ENCODE data around the gene CHST3.
A peak's percentile ranks its signal among the peaks of the same experiment; 100 is the strongest.

CHST3 gene

DNA sequence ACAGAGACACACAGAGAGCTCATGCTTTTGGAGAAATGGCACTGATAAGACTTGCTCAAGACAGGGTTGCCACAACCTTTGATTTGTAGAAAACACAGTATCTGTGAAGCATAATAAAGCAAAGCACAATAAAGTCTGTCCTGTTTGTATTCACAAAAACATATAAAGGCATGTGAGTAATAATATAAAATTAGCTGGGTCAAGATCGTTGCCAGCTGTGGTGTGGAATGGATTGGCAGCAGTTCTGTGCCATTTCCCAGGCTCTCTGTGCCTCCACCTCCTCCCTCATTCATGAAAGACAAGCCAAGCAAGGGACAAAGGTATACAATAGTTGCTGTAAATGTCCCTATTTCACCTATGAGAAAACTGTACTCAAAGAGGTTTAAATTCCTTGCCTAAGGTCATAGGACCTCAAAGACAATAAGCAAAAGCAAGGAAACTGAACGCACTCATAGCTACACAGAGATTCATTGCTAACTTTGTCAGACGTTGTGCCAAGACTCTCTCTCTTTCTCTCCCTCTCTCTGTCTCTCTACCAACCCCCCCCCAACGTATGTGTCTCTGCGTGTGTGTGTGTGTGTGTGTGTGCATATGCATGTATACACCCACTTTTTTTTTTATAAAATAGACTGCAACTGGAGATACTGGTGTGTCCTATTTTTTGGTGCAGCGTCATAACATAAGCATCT lies 31.8 kb downstream of the CHST3 start:
- DNase-seq: no peak

DNA sequence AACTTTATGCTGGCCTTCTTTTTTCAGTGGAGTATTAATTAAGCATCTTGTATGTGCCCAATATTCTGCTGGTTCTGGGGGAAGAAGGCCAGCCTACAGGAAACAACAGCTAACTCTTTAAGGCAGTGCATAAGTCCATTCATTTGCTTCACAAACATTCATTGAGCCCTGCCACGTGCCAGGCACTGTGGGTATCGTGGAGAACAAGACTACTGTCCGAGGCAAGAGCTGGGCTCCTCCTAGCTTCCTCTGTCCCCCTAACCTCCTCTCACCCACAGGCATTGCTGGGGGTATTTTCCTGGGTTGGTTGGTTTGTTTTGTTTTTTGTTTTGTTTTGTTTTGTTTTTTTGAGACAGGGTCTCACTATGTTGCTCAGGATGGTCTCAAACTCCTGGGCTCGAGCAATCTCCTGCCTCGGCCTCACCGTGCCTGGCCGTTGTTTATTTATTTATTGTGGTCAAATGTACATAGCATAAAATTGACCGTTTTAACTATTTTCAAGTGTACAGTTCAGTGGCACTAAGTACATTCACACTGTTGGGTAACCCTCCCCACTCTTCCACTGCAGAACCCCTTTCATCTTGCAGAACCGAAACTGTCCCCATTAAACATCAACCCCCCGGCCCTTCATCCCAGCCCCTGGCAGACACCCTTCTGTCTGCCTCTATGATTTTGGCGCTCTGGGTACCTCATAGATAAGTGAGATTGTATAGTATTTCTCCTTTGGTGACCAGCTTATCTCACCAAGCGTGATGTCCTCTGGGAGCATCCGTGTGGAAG lies 32.6 kb downstream of the CHST3 start:
- DNase-seq: no peak

DNA sequence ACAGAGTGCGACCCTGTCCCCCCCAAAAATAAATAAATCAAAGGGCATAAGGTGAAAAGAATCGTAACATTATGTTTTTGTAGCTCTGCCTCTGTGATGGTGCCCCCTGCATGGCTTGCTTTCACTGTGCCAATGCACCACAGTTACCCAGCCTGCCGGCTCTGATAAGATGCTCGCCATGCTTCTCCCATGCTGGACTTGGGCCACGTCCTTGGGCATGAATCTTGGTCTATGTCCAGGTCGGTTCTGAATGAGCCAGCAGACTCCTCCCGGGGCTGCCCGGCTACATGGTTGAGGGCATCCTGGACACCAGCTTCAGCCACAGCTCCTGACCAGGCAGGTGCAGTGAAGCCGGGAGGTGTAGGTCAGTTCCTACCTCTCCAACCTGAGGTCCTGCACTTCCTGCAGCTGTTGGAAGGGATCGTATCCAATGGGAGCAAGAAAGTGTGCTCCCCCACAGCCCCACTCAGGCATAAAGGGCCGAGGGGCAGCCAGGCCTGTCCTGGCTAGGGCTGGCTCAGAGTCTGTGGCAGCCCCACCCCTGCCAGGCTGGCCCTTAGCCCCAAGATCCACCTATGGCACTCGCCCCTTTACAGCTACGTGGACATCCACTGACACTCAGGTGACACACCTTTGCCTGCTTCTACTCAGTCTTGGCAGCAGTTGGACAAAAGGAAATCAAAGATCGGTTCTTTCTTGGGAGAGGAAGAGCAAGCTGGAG lies 34.1 kb downstream of the CHST3 start:
- no peak for DNase-seq

DNA sequence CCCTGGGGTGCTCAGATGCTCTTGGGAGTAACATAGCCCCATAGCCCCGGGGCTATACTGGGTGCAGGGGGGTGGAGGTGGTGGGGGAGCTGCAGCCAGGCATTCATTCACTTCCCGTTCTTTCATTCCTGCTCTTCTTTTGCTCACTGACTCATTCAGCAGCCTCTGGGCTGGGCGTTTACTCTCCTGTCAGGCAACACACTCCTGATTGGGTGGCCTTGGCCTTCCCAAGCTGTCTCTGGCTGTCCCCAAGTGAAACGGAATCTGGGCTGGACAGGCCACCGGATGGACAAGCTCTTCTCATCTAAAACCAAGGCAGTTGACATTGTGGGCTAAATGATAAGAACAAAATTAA lies 34.6 kb downstream of the CHST3 start:
- no peak for DNase-seq

DNA sequence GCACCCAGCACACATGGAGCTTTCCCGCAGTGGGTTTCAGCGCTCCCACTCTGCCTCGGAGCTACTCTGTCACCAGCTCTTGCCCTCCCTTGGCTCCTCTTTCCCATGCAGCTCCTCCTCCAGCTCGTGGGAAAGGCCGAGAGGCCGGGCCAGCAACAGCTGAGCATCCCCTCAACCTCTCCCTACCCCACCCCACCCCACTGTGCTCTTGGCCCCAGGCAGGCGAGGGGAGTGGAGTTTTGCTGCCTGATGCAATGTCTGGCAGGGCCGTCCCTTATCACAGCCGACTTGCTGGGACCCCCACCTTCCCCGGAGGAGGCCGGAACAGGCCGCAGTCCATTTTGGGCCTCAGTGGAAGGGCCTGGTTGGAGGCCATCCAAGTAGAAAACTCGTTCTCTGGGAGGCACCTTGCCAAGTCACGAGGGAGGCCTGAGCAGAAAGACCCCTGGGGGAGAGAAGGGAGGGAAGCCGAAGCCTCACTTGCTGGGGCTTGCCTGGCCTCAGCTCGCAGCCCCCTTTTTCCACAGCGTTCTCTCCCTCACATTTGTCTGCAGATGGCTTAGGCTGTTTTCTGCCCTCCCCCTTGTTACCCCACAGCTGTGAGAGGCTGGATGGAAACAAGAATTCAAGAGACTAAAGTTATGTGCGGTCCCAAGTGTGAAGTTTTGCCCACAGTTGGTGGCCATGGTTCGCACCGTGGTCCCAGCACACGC lies 35.3 kb downstream of the CHST3 start:
- peak; percentile 66 for DNase-seq

DNA sequence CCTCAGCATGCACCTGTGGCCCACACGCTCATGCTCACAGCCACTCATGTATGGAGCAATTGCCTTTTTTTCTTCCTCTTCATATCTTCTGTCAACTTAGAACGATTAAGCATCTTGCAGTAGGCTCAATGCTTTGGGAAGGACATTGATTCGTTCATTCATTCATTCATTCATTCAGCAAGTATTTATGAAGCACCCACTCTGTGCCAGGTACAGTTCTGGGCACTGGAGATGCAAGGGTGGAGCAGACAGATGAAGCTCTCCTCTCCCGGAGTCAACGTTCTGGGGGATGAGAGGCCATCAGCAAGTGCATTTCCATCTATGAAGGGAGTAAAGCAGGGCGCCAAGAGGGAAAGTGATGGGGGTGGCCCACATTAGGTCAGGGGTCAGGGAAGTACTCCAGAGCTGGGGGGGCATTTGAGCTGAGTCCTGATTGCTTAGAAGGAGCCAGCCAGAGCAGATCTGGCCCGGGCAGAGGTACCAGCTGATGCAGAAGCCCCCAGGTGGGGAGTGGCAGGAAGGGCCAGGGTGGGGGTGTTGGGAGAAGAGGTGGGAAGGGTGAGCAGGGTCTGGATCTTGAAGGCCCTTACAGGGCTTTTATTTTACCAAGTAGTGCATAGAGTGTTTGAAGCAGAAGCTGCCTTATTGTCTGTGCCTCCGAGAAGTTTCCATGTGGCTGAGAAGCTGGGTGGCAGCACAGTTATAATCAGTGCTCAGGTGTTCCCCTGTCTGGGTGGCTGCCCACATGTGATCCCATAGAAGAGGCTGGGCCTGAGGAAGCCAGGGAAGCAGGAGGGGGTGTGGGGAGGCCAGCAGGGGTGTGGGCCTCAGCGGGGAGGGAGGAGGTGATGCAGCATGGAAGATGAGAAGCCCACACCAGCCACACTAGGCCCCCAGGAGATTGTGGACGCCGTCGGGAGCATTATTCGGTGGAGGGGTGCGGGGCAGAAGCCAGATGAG lies 36.2 kb downstream of the CHST3 start:
- no peak for DNase-seq

DNA sequence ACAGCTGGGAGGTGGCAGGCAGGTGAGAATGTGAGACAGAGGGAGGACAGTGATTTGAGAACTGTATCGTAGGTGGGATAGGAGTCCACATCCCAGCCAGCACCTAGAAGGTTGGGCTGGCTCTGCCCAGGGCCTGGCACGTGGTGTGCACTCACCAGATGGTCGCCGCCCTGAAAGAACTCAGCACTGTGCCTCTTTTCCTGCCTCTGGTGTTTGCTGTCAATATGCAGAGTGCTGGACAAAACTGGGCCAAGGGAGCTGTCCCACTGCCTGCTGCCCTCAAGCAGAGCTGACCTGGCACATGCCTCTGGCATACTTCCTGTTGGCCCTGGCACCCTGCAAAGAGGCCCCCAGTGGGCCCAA lies 36.8 kb downstream of the CHST3 start:
- no peak for DNase-seq

DNA sequence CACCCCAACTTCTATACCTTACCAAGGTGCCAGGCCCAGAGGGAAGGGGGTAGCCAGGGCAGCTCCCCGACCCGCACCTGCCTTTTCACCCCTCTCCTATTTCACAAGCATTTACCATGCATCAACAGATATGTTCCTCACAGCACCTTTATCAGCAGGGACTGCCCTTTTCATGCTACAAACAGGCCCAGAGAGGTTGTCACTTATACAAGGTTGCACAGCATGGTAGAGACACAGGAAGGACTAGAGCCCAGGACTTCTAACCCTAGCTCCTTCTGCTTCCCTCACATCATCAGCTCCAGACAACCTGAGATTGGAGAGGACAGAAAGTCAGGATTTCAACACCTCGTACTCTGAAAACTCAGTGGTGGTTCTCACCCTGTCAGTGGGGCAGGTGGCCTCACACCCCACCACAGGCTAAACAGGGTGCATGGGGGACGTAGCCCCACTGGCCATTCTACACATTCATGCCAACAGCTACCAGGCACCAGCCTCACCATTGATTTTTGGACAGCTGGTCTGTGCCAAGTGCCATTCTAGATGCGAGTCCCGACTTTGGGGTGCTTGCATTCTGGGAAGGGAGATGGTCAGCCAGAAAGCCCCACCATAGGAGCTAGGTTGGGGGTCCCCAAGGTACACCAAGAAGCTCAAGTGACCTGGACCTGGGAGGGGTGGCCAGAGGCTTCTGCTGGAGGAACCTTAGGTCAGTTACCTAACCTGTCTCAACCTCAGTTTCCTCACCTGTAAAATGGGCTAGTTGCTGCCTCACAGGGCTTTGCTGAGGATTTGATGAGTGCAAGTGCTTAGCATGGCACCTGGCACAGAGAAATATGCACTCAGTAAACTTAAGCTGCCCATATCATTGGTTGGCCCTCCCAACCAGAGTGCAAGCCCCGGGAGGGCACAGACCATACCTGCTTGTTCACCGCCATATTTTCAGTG lies 38.4 kb downstream of the CHST3 start:
- DNase-seq: no peak

DNA sequence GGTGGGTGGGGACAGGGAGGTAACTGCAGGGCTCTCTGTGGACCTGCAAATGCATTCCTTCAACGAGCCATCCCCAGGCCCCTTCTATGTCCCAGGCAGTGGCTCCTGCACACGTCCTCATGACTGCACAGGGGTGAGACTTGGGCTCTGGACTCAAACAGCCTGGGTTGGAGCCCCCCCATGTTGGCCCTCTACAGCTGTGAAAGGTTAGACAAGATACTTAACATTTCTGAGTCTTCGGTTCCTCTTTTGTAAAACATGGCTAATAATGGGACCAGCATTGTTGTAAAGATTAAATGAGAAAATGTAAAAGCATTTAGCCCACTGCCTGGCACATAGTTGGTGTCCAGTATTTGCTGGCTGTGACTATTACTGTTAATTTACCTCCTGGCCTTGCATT lies 41.8 kb downstream of the CHST3 start:
- DNase-seq: no peak

DNA sequence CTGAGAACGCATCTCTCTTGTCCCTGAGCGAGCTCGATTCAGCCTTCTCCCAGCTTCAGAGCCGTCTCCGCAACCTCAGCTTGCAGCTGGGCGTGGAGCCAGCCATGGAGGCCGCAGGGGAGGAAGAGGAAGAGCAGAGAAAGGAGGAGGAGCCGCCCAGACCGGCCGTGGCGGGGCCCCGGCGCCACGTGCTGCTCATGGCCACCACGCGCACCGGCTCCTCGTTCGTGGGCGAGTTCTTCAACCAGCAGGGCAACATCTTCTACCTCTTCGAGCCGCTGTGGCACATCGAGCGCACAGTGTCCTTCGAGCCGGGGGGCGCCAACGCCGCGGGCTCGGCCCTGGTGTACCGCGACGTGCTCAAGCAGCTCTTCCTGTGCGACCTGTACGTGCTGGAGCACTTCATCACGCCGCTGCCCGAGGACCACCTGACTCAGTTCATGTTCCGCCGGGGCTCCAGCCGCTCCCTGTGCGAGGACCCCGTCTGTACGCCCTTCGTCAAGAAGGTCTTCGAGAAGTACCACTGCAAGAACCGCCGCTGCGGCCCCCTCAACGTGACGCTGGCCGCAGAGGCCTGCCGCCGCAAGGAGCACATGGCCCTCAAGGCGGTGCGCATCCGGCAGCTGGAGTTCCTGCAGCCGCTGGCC lies 43.2 kb downstream of the CHST3 start:
- no peak for DNase-seq

DNA sequence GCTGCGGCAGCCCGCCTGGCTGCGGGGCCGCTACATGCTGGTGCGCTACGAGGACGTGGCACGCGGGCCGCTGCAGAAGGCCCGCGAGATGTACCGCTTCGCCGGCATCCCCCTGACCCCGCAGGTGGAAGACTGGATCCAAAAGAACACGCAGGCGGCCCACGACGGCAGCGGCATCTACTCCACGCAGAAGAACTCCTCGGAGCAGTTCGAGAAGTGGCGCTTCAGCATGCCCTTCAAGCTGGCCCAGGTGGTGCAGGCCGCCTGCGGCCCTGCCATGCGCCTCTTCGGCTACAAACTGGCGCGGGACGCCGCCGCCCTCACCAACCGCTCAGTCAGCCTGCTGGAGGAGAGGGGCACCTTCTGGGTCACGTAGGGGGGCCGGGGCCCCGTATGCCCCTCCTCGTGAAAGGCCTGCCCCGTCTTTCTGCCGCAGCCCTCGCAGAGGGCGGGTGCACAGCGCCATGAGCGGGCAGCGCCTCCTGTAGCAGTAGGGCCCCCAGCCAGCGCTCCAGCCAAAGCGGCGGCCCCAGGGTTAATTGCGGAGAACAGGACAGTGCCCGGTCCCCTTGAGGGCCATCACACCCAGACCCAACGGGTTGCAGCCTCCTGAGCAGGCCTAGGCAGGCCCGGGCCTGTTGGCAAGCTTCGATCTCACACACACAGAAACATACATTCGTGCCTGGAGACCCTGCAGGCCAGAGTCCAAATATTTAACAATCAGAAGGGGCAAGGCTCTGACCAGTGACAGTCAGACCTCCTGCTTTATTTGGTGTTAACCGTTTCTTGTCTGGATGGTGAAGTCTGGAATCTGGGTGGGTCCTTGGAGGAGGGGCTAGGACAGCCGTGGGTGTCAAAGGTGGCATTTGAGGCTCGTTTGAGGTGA lies 44.1 kb downstream of the CHST3 start:
- no peak for DNase-seq

DNA sequence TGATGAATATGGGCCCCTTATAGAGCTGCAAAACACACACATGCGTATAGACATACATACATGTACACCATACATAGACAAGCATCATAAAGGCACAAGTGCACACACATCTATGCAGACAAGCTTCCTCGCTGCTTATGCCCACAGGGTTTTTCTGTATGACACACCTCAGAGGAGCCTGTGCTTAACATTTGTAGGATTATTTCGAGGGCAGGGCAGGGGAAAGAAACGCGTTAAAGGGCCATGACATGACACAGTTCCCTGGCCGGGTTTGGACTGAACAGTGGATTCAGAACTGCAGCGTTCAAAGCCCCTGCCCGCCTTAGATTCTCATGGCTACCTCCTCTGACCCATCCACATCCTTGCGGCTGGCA lies 44.8 kb downstream of the CHST3 start:
- no peak for DNase-seq

DNA sequence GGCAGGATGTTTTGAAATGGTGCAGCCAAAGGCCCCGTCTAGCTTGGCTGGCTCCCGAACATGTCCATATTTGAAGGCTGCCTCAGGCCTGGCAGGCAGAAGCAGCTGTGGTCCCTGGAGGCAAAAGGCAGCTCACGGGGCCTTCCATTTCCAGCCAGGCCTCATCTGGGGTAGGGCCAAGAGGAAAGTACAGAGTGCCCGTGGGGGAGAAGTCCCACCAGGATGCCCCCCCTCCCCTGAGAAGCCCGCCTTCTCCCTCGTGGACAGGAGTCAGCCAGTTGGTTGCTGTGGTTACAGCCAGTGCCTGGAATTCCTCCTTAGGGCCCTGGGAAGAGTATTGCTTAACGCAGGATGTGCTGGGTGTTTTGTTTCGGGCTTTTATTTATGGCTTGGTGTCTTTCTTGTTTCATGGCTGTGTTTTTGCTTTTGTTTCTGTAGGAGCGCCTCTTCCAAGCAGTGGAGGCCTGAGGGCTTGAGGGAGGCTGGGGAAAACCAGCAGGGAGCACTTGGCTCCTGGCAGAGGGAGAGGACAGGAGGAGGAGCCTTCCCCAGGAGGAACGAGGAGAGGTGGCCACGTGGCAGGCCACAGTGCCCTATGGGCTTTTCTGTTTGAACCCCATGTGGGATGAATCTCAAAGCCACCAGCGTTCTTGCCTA lies 45.4 kb downstream of the CHST3 start:
- peak; percentile 64 for DNase-seq

DNA sequence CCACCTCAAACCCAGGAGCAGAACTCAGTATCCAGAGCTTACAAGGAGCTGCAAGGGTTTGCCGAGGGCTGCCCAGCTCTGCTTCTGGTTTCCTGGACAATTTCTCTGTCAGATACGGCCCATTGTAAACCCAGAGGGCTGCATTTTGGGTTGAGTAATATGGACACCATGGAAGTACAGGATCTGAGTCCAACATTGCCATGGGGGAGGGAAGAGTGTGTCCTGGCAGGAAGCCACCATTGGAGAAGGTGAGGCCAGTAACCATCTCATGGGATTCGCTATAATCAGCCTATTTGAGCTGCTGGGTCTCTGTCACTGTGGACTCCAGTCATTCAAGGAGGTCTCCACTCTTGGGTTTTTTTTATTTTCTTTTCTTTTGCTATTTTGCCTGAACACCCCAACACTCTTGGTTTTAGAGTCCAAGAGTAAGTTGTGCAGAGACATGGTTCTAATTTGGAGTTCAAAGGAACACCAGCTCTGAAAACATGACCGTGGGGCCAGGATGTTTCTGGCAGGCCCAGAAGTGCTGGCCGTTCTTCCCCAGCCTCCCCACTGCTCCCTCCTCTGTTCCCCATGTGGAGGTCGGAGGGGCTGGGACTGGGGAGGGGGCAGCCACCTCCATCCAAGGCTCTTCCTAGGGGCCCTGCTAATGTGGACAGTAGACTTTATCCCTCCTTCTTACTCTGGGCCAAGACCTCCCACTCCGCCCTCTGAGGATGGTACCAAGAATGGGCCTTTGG lies 46.2 kb downstream of the CHST3 start:
- no peak for DNase-seq

DNA sequence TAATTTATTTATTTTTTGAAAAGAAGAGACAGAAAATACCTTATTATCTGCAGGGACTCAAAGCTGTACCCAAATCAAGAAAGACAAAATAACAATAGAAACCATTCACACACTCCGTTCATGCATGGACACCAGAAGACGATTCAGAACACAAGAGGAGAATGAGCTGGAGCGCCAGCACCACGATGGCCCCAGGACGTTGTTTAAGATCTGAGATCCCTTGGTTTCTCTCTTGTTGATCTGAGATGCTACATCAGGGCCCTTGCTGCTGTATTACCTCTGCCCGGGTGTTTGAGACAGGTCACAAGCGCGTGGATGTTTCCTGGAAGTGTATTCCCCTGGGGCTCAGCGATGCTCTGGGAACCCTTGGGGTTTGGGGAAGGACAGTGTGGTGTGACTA lies 46.8 kb downstream of the CHST3 start:
- DNase-seq: no peak

DNA sequence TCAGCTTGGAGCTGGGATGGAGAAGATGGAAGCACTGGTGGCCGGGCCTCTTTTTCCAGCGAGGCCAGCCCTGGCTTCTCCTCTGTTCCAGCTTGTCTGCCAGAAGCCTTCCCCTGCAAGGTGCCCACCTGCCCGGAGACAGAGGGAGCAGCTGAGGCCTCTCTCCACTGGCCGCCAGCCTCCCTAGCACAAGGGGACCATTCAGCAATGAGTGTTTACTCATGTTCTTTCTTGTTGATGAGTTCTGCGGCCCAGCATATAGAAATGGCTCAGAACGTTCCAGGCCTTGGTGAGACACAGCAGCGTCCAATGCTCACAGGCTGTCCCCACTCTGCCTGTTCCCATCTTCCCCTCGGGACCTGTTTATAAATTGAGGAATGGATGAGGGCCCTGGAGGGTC lies 47.3 kb downstream of the CHST3 start:
- DNase-seq: no peak

DNA sequence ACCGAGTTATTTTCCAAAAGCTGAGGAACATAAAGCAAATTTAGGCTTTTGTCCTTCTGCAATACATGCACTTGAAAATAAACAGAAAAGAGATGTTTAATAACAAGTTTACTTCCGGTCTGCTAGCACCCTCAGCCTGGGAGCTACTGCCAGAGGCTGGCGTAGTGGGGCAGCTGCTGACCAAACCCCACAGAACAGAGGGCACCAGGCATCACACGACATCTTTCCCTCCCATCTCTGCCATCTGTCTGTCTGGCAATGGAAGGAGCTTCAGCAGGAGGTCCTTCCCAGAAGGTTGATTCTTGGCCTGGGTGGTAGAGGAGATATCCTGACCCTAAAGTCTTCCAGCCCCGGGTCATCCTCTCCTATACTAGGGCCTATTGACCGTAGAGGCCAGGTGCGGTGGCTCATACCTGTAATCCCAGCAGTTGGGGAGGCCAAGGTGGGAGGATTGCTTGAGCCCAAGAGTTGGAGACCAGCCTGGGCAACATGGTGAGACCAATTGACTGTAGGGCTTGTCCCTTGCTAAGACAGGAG lies 47.8 kb downstream of the CHST3 start:
- no peak for DNase-seq

DNA sequence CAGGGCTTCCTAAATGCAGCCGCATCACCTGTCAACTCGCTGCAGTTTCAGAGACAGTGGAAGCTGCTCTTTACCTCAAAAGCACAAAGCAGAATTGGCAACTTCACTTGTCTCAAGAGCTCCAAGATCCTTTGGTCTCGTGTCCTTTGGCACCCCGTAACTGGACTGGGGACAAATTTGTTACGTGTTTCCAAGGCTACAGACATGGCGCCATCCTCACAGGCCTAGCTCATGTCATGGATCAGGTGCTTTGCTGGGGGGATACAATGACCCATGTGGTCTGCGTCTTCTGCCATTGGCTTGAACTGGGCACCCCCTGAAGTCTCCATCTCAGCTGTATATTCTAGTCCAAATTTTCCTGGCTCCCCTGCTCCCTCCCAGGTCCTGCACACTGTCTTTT lies 48.6 kb downstream of the CHST3 start:
- DNase-seq: no peak
